ENCODE data around the gene PRDM10. TPM values are rescaled to one million over a fixed set of nuclear protein-coding genes. Genes with fewer than 3 reads are reported as not detected.

The PRDM10 gene
- total and polyA plus RNA-seq, 8 donors, result 2.3 to 5.3 (median 3.2) TPM

GRCh38 chr11:130043575-130043974 lies 40.9 kb upstream of the PRDM10 start:
- intact Hi-C loops (cut with DNase I), result no loop called here
- H3K9me3 ChIP-seq, result no peaks in the 10 kb centered on the region
- no peaks in the 10 kb centered on the region for H3K27me3 ChIP-seq
- H3K36me3 ChIP-seq, result no peaks in the 10 kb centered on the region
- TF ChIP-seq, protein P1, sequence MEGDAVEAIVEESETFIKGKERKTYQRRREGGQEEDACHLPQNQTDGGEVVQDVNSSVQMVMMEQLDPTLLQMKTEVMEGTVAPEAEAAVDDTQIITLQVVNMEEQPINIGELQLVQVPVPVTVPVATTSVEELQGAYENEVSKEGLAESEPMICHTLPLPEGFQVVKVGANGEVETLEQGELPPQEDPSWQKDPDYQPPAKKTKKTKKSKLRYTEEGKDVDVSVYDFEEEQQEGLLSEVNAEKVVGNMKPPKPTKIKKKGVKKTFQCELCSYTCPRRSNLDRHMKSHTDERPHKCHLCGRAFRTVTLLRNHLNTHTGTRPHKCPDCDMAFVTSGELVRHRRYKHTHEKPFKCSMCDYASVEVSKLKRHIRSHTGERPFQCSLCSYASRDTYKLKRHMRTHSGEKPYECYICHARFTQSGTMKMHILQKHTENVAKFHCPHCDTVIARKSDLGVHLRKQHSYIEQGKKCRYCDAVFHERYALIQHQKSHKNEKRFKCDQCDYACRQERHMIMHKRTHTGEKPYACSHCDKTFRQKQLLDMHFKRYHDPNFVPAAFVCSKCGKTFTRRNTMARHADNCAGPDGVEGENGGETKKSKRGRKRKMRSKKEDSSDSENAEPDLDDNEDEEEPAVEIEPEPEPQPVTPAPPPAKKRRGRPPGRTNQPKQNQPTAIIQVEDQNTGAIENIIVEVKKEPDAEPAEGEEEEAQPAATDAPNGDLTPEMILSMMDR (IDR thresholded peaks at IDR 0.05), result no peak
- no peak overlapping the region for H3K4me3 ChIP-seq
- ATAC-seq, result peak in 2 of 4 donors; percentile 36 to 71
- no peaks in the 10 kb centered on the region for H3K4me1 ChIP-seq
- whole genome bisulfite sequencing, 2 donors, result 56 to 62% methylated on average over 5 of the region's 5 CpGs
- no peak for FAIRE-seq
- H3K27ac ChIP-seq, result no peak overlapping the region
- no peak for DNase-seq

- no peaks in the 10 kb centered on the region for H3K4me1 ChIP-seq
- H3K27ac ChIP-seq, result no peak overlapping the region
- ATAC-seq (peak in 3 of 4 donors; percentile 34 to 84 (median 63)), FAIRE-seq (no peak), DNase-seq (no peak)
- H3K27me3 ChIP-seq, result no peaks in the 10 kb centered on the region
- H3K9me3 ChIP-seq, result no peaks in the 10 kb centered on the region
- TF ChIP-seq, protein P1 (IDR thresholded peaks at IDR 0.05), result no peak
- intact Hi-C loops (cut with DNase I), result no loop called here
- H3K4me3 ChIP-seq, result no peak overlapping the region
- no peaks in the 10 kb centered on the region for H3K36me3 ChIP-seq
- WGBS, 2 donors, result 69 to 81% methylated on average over 16 of the region's 16 CpGs
Measured at GRCh38 chr11:130042093-130042591, 39.5 kb upstream of the PRDM10 start.

GRCh38 chr11:130040281-130040940 lies 37.8 kb upstream of the PRDM10 start:
- DNase-seq (peak in 1 of 6 donors; percentile 46), ATAC-seq (no peak), FAIRE-seq (no peak)
- 82 to 87% methylated on average over 49 of the region's 49 CpGs for WGBS, 2 donors
- Histone ChIP-seq H3K27ac (no peak overlapping the region), H3K9me3 (no peaks in the 10 kb centered on the region), H3K27me3 (no peaks in the 10 kb centered on the region), H3K4me3 (no peak overlapping the region), H3K36me3 (no peaks in the 10 kb centered on the region), H3K4me1 (no peaks in the 10 kb centered on the region)
- TF ChIP-seq, protein P1 (IDR thresholded peaks at IDR 0.05), result no peak
- intact Hi-C loops (cut with DNase I), result no loop called here

GRCh38 chr11:130037881-130038585 lies 35.4 kb upstream of the PRDM10 start:
- Histone ChIP-seq H3K9me3 (no peaks in the 10 kb centered on the region), H3K36me3 (no peaks in the 10 kb centered on the region), H3K4me1 (no peaks in the 10 kb centered on the region), H3K4me3 (no peak overlapping the region), H3K27ac (no peak overlapping the region), H3K27me3 (no peaks in the 10 kb centered on the region)
- DNase-seq (no peak), FAIRE-seq (no peak), ATAC-seq (peak in 2 of 4 donors; percentile 35 to 47)
- WGBS, 2 donors, result 41 to 48% methylated on average over 7 of the region's 7 CpGs
- TF ChIP-seq, protein P1 (IDR thresholded peaks at IDR 0.05), result no peak
- intact Hi-C loops (cut with DNase I), result no loop called here

DNA sequence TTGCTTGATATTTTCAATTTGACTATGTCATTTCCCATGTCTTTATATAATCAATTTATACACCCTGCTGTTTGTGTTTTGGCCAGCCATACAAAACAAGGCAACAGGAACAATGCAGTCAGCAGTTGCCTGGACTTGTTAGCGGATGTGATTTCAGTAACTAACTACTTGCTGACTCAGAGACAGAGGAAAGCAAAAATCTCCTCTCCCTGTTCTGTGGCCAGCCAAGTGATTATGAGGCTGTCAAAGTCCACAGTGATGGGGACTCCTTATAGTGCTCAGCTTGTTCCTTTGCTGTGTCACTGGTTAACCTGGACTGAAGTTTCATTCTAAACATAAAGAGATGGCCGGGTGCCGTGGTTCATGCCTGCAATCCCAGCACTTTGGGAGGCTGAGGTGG lies 34.4 kb upstream of the PRDM10 start:
- no peak for DNase-seq
- Histone ChIP-seq H3K4me3 (no peak overlapping the region), H3K27me3 (no peaks in the 10 kb centered on the region), H3K36me3 (no peaks in the 10 kb centered on the region), H3K27ac (no peak overlapping the region), H3K4me1 (no peaks in the 10 kb centered on the region), H3K9me3 (no peaks in the 10 kb centered on the region)
- peak in 3 of 4 donors; percentile 18 to 67 (median 43) for ATAC-seq
- no peak for FAIRE-seq
- intact Hi-C loops (cut with DNase I), result no loop called here
- 67 to 72% methylated on average over 3 of the region's 3 CpGs for WGBS, 2 donors
- TF ChIP-seq, protein P1 (IDR thresholded peaks at IDR 0.05), result no peak
